PFSK-1 (cell line): ENCODE results near the gene SLC6A19.

Source experiments
- POLR2AphosphoS5 ChIP-seq: IDR thresholded peaks from 2 replicates; pipeline ENCODE4 v1.6.1; 2012; ENCODE audit warnings: low read depth, mild to moderate bottlenecking, control low read depth, low read length, moderate library complexity
- TF ChIP-seq, protein P1 (sequence below), 2 experiments: IDR thresholded peaks; 2 replicates each; pipeline versions ENCODE4 v1.6.1 to v1.8.0; 2011 to 2012; ENCODE audit warnings: low read depth in 2 of 2, low read length in 2 of 2, control low read depth in 1 of 2, inconsistent platforms in 1 of 2, mild to moderate bottlenecking in 1 of 2, moderate library complexity in 1 of 2; ENCODE audit not compliant: insufficient read depth in 1 of 2

DNA sequence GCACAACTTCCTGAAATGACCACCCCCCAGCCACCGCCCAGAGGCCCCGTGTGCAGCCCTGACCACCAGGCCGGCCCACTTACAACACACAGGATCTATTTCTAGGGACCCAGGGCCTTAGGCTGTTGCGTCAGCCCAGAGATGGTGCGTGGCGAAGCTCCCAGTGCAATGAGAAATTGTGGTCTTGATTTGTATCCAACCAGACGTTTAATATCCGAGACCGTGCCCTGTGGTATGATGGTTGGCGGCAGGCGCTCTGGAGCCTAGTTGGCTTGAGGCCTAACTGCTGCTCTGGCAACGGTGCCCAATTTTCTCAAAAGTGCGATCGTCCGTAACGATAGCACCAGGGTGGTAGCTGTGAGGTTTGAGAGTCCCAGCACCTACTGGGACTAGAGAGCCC, 32.6 kb upstream of the SLC6A19 start:
- no peak for TF ChIP-seq POLR2AphosphoS5
- TF ChIP-seq, protein P1, sequence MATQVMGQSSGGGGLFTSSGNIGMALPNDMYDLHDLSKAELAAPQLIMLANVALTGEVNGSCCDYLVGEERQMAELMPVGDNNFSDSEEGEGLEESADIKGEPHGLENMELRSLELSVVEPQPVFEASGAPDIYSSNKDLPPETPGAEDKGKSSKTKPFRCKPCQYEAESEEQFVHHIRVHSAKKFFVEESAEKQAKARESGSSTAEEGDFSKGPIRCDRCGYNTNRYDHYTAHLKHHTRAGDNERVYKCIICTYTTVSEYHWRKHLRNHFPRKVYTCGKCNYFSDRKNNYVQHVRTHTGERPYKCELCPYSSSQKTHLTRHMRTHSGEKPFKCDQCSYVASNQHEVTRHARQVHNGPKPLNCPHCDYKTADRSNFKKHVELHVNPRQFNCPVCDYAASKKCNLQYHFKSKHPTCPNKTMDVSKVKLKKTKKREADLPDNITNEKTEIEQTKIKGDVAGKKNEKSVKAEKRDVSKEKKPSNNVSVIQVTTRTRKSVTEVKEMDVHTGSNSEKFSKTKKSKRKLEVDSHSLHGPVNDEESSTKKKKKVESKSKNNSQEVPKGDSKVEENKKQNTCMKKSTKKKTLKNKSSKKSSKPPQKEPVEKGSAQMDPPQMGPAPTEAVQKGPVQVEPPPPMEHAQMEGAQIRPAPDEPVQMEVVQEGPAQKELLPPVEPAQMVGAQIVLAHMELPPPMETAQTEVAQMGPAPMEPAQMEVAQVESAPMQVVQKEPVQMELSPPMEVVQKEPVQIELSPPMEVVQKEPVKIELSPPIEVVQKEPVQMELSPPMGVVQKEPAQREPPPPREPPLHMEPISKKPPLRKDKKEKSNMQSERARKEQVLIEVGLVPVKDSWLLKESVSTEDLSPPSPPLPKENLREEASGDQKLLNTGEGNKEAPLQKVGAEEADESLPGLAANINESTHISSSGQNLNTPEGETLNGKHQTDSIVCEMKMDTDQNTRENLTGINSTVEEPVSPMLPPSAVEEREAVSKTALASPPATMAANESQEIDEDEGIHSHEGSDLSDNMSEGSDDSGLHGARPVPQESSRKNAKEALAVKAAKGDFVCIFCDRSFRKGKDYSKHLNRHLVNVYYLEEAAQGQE (IDR thresholded peaks at IDR 0.05; ENCODE audit: insufficient read depth in 1 of 2, low read depth in 2 of 2, low read length in 2 of 2), result no peak
